ENCODE measurements around the gene SLC26A4. TPM values are rescaled to one million over a fixed set of nuclear protein-coding genes. Genes with fewer than 3 reads are reported as not detected.

The SLC26A4 gene
- total and polyA plus RNA-seq, 10 of the 15 experiments (the other 5 are each of a cell fraction or from before 2014, with no cell fraction given): 0.01 to 0.18 (median 0.08) TPM; not detected in 5

- TF ChIP-seq SUPT20H (IDR thresholded peaks at IDR 0.05; ENCODE audit: borderline replicate concordance, control insufficient read depth, low read depth, low read length) (no peak), BCL11A (IDR thresholded peaks at IDR 0.05; ENCODE audit: low read depth, low read length) (no peak), MTA2 (IDR thresholded peaks at IDR 0.05; ENCODE audit: low read depth) (no peak), CREB1 (IDR thresholded peaks at IDR 0.05; ENCODE audit: low read depth) (no peak), TCF12 (IDR thresholded peaks at IDR 0.05; ENCODE audit: low read depth, low read length) (no peak), PAX5 (IDR thresholded peaks at IDR 0.05; ENCODE audit: borderline replicate concordance, low read depth, low read length) (no peak), ZSCAN29 (IDR thresholded peaks at IDR 0.05) (no peak), E2F4 (IDR thresholded peaks at IDR 0.05; ENCODE audit: low read depth, low read length) (no peak)
- TF ChIP-seq, protein P1, sequence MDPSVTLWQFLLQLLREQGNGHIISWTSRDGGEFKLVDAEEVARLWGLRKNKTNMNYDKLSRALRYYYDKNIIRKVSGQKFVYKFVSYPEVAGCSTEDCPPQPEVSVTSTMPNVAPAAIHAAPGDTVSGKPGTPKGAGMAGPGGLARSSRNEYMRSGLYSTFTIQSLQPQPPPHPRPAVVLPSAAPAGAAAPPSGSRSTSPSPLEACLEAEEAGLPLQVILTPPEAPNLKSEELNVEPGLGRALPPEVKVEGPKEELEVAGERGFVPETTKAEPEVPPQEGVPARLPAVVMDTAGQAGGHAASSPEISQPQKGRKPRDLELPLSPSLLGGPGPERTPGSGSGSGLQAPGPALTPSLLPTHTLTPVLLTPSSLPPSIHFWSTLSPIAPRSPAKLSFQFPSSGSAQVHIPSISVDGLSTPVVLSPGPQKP (IDR thresholded peaks at IDR 0.05; ENCODE audit: low read depth, low read length): no peak
Observed at GRCh38 chr7:107712025-107712424, 51.4 kb downstream of the SLC26A4 start (continued).

DNA sequence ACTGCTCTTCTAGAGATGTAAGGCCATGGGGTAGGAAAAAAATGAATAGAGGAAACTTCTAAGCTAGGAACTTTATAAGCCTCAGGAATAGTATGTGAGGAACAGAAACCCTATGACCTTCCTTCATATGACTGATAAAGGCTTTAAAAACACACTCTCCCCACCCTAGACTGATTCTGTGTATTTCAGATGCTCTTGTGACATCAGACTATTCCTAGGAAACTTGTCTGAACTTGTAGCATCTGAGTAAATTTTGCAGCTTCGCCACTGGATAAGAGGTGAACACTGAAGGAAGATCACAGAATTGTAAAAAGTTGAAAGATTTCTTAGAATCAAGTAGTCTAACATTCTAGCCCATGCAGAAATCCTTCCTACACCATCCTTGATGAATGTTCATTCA, 52.3 kb downstream of the SLC26A4 start:
- Histone ChIP-seq H3K36me3 (ENCODE audit: control insufficient read depth in 2 of 2, insufficient read depth in 2 of 2, low read length in 1 of 2) (no peaks in the 10 kb centered on the region), H3K4me3 (no peak overlapping the region), H3K4me1 (ENCODE audit: control insufficient read depth, insufficient read depth, low read length) (no peaks in the 10 kb centered on the region), H2AFZ (ENCODE audit: control insufficient read depth, low read depth, low read length) (no peak overlapping the region), H3K9ac (ENCODE audit: control insufficient read depth, insufficient read depth, low read length) (no peak overlapping the region), H3K4me2 (ENCODE audit: control insufficient read depth, insufficient read depth) (no peak overlapping the region), H3K27ac (ENCODE audit: control insufficient read depth, insufficient read depth) (no peak overlapping the region), H3K79me2 (ENCODE audit: control insufficient read depth, insufficient read depth, low read length) (no peaks in the 10 kb centered on the region), H3K27me3 (replicated peaks in 1 of 2; ENCODE audit: control insufficient read depth in 2 of 2, insufficient read depth in 2 of 2, low read length in 1 of 2) (no peaks in the 10 kb centered on the region), H4K20me1 (ENCODE audit: control insufficient read depth, insufficient read depth) (no peaks in the 10 kb centered on the region), H3K9me3 (replicated peaks; ENCODE audit: control insufficient read depth, insufficient read depth, low read length) (no peaks in the 10 kb centered on the region)
- in situ Hi-C loops (cut with MboI) (no loop called here), intact Hi-C loops (cut with micrococcal nuclease; ENCODE audit: unreplicated experiment) (no loop called here)
- no peak for FAIRE-seq
- CTCF ChIA-PET: interaction anchor here (1.3 to 1.5 kb wide), 2 partner anchors 10 to 166 kb away, joined by 3 to 5 read pairs; no protein-coding TSS in a partner anchor
- RAD21 ChIA-PET (ENCODE audit: unreplicated experiment): no interaction called here
- POLR2A ChIA-PET: no interaction called here
- no TSS peak for BruUV-seq (replicated peaks)
- WGBS (ENCODE audit: insufficient coverage, insufficient replicate concordance, low lambda C conversion rate, missing lambda C conversion rate): 0% methylated on average over 1 of the region's 1 CpG
- SMC1A ChIA-PET (ENCODE audit: uncharacterized antibody, unreplicated experiment): interaction anchor here (1.1 kb wide), 1 partner anchor 11 kb away, joined by 3 read pairs; no protein-coding TSS in a partner anchor
- ATAC-seq: no peak
- no peak for DNase-seq (ENCODE audit: low read depth, low spot score)
- TF ChIP-seq ZBED1 (IDR thresholded peaks at IDR 0.05; ENCODE audit: borderline replicate concordance) (no peak), E2F8 (IDR thresholded peaks at IDR 0.05; ENCODE audit: low read depth, partially characterized antibody) (no peak), ETV6 (conservative IDR thresholded peaks at IDR 0.05 in 1 of 2, IDR thresholded peaks at IDR 0.05 in 1 of 2; ENCODE audit: borderline replicate concordance in 1 of 2, low read depth in 1 of 2) (no peak), EP300 (IDR thresholded peaks at IDR 0.05; ENCODE audit: borderline replicate concordance in 1 of 2, control insufficient read depth in 1 of 2, low read depth in 2 of 2, low read length in 2 of 2) (no peak), DPF2 (IDR thresholded peaks at IDR 0.05) (no peak)
- TF ChIP-seq, protein P2, sequence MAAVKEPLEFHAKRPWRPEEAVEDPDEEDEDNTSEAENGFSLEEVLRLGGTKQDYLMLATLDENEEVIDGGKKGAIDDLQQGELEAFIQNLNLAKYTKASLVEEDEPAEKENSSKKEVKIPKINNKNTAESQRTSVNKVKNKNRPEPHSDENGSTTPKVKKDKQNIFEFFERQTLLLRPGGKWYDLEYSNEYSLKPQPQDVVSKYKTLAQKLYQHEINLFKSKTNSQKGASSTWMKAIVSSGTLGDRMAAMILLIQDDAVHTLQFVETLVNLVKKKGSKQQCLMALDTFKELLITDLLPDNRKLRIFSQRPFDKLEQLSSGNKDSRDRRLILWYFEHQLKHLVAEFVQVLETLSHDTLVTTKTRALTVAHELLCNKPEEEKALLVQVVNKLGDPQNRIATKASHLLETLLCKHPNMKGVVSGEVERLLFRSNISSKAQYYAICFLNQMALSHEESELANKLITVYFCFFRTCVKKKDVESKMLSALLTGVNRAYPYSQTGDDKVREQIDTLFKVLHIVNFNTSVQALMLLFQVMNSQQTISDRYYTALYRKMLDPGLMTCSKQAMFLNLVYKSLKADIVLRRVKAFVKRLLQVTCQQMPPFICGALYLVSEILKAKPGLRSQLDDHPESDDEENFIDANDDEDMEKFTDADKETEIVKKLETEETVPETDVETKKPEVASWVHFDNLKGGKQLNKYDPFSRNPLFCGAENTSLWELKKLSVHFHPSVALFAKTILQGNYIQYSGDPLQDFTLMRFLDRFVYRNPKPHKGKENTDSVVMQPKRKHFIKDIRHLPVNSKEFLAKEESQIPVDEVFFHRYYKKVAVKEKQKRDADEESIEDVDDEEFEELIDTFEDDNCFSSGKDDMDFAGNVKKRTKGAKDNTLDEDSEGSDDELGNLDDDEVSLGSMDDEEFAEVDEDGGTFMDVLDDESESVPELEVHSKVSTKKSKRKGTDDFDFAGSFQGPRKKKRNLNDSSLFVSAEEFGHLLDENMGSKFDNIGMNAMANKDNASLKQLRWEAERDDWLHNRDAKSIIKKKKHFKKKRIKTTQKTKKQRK (IDR thresholded peaks at IDR 0.05; ENCODE audit: low read depth, low read length): no peak
